ENCODE data around the gene WTIP.

Gene WTIP

GRCh38 chr19:34502582-34503411 is 21.2 kb downstream of the WTIP start:
- no peak for DNase-seq (ENCODE audit: low spot score)
- no peak for TF ChIP-seq CTCF (IDR thresholded peaks at IDR 0.05; ENCODE audit: extremely low read depth, insufficient read depth, missing control alignments)
- in situ Hi-C loops (cut with MboI; ENCODE audit: low pct_unique_long_range_greater_than_20kb, low sequenced_read_pairs, unreplicated experiment), result no loop called here

GRCh38 chr19:34503531-34504272 is 22.1 kb downstream of the WTIP start:
- DNase-seq (ENCODE audit: low spot score), result no peak
- in situ Hi-C loops (cut with MboI; ENCODE audit: low pct_unique_long_range_greater_than_20kb, low sequenced_read_pairs, unreplicated experiment), result no loop called here
- TF ChIP-seq CTCF (IDR thresholded peaks at IDR 0.05; ENCODE audit: extremely low read depth, insufficient read depth, missing control alignments), result no peak

- DNase-seq (ENCODE audit: low spot score), result no peak
- no peak for TF ChIP-seq CTCF (IDR thresholded peaks at IDR 0.05; ENCODE audit: extremely low read depth, insufficient read depth, missing control alignments)
- in situ Hi-C loops (cut with MboI; ENCODE audit: low pct_unique_long_range_greater_than_20kb, low sequenced_read_pairs, unreplicated experiment), result no loop called here
These were observed 22.8 kb downstream of the WTIP start for GRCh38 chr19:34504273-34504808.

GRCh38 chr19:34504809-34505291 is 23.3 kb downstream of the WTIP start:
- in situ Hi-C loops (cut with MboI; ENCODE audit: low pct_unique_long_range_greater_than_20kb, low sequenced_read_pairs, unreplicated experiment), result no loop called here
- no peak for TF ChIP-seq CTCF (IDR thresholded peaks at IDR 0.05; ENCODE audit: extremely low read depth, insufficient read depth, missing control alignments)
- DNase-seq (ENCODE audit: low spot score), result no peak

GRCh38 chr19:34505321-34506025 is 23.9 kb downstream of the WTIP start:
- no peak for TF ChIP-seq CTCF (IDR thresholded peaks at IDR 0.05; ENCODE audit: extremely low read depth, insufficient read depth, missing control alignments)
- in situ Hi-C loops (cut with MboI; ENCODE audit: low pct_unique_long_range_greater_than_20kb, low sequenced_read_pairs, unreplicated experiment), result no loop called here
- DNase-seq (ENCODE audit: low spot score), result no peak

- in situ Hi-C loops (cut with MboI; ENCODE audit: low pct_unique_long_range_greater_than_20kb, low sequenced_read_pairs, unreplicated experiment), result no loop called here
- no peak for DNase-seq (ENCODE audit: low spot score)
- no peak for TF ChIP-seq CTCF (IDR thresholded peaks at IDR 0.05; ENCODE audit: extremely low read depth, insufficient read depth, missing control alignments)
These were observed 24.4 kb downstream of the WTIP start for GRCh38 chr19:34506026-34506370.

Data from GM13977 (cell line).